ENCODE data around the gene PTPMT1.
A peak's percentile ranks its signal among the peaks of the same experiment; 100 is the strongest.

The PTPMT1 gene

GRCh38 chr11:47603295-47603694, 37.9 kb downstream of the PTPMT1 start:
- DNase-seq (ENCODE audit: insufficient read length, low spot score), result no peak
- TF ChIP-seq TAF1 (IDR thresholded peaks at IDR 0.05; ENCODE audit: low read depth, low read length), result no peak
- TF ChIP-seq POLR2A (IDR thresholded peaks at IDR 0.05; ENCODE audit: low read depth, low read length), result no peak
- TF ChIP-seq POLR2AphosphoS5 (IDR thresholded peaks at IDR 0.05; ENCODE audit: low read depth, low read length), result no peak
- TF ChIP-seq POU2F2 (IDR thresholded peaks at IDR 0.05; ENCODE audit: low read depth, low read length), result no peak
- no peak for TF ChIP-seq SPI1 (IDR thresholded peaks at IDR 0.05; ENCODE audit: low read depth, low read length)
- TF ChIP-seq PAX5 (IDR thresholded peaks at IDR 0.05; ENCODE audit: insufficient read depth, low read length, severe bottlenecking), result no peak
- FAIRE-seq, result no peak

- TF ChIP-seq POU2F2 (IDR thresholded peaks at IDR 0.05; ENCODE audit: low read depth, low read length) (no peak), SPI1 (IDR thresholded peaks at IDR 0.05; ENCODE audit: low read depth, low read length) (no peak), POLR2A (IDR thresholded peaks at IDR 0.05; ENCODE audit: low read depth, low read length) (no peak), POLR2AphosphoS5 (IDR thresholded peaks at IDR 0.05; ENCODE audit: low read depth, low read length) (no peak), TAF1 (IDR thresholded peaks at IDR 0.05; ENCODE audit: low read depth, low read length) (no peak), PAX5 (IDR thresholded peaks at IDR 0.05; ENCODE audit: insufficient read depth, low read length, severe bottlenecking) (no peak)
- no peak for DNase-seq (ENCODE audit: insufficient read length, low spot score)
- no peak for FAIRE-seq
Measured at GRCh38 chr11:47605921-47606320, 40.5 kb downstream of the PTPMT1 start.

GRCh38 chr11:47606731-47607130, 41.3 kb downstream of the PTPMT1 start:
- FAIRE-seq, result no peak
- TF ChIP-seq POLR2AphosphoS5 (IDR thresholded peaks at IDR 0.05; ENCODE audit: low read depth, low read length), result no peak
- TF ChIP-seq TAF1 (IDR thresholded peaks at IDR 0.05; ENCODE audit: low read depth, low read length), result no peak
- no peak for TF ChIP-seq SPI1 (IDR thresholded peaks at IDR 0.05; ENCODE audit: low read depth, low read length)
- TF ChIP-seq POLR2A (IDR thresholded peaks at IDR 0.05; ENCODE audit: low read depth, low read length), result no peak
- no peak for TF ChIP-seq PAX5 (IDR thresholded peaks at IDR 0.05; ENCODE audit: insufficient read depth, low read length, severe bottlenecking)
- no peak for DNase-seq (ENCODE audit: insufficient read length, low spot score)

GRCh38 chr11:47607380-47607779, 42.0 kb downstream of the PTPMT1 start:
- FAIRE-seq (no peak), DNase-seq (ENCODE audit: insufficient read length, low spot score) (no peak)
- no peak for TF ChIP-seq PAX5 (IDR thresholded peaks at IDR 0.05; ENCODE audit: insufficient read depth, low read length, severe bottlenecking)
- no peak for TF ChIP-seq SPI1 (IDR thresholded peaks at IDR 0.05; ENCODE audit: low read depth, low read length)
- no peak for TF ChIP-seq TAF1 (IDR thresholded peaks at IDR 0.05; ENCODE audit: low read depth, low read length)
- TF ChIP-seq POLR2AphosphoS5 (IDR thresholded peaks at IDR 0.05; ENCODE audit: low read depth, low read length), result no peak
- no peak for TF ChIP-seq POU2F2 (IDR thresholded peaks at IDR 0.05; ENCODE audit: low read depth, low read length)
- TF ChIP-seq POLR2A (IDR thresholded peaks at IDR 0.05; ENCODE audit: low read depth, low read length), result no peak

- TF ChIP-seq PAX5 (IDR thresholded peaks at IDR 0.05; ENCODE audit: insufficient read depth, low read length, severe bottlenecking), result no peak
- no peak for FAIRE-seq
- DNase-seq (ENCODE audit: insufficient read length, low spot score), result no peak
Measured at GRCh38 chr11:47609675-47610074, 44.3 kb downstream of the PTPMT1 start.

- peak; percentile 96 for TF ChIP-seq SPI1 (IDR thresholded peaks at IDR 0.05; ENCODE audit: low read depth, low read length)
- TF ChIP-seq POLR2AphosphoS5 (IDR thresholded peaks at IDR 0.05; ENCODE audit: low read depth, low read length), result no peak
- TF ChIP-seq POLR2A (IDR thresholded peaks at IDR 0.05; ENCODE audit: low read depth, low read length), result no peak
- FAIRE-seq, result peak; percentile 87
- no peak for DNase-seq (ENCODE audit: insufficient read length, low spot score)
Measured at GRCh38 chr11:47611348-47611794, 46.0 kb downstream of the PTPMT1 start.

GRCh38 chr11:47615249-47615648, 49.9 kb downstream of the PTPMT1 start:
- FAIRE-seq (no peak), DNase-seq (ENCODE audit: insufficient read length, low spot score) (no peak)
- no peak for TF ChIP-seq POLR2A (IDR thresholded peaks at IDR 0.05; ENCODE audit: low read depth, low read length)
- TF ChIP-seq POU2F2 (IDR thresholded peaks at IDR 0.05; ENCODE audit: low read depth, low read length), result no peak
- TF ChIP-seq SPI1 (IDR thresholded peaks at IDR 0.05; ENCODE audit: low read depth, low read length), result no peak
- TF ChIP-seq PAX5 (IDR thresholded peaks at IDR 0.05; ENCODE audit: insufficient read depth, low read length, severe bottlenecking), result no peak
- no peak for TF ChIP-seq POLR2AphosphoS5 (IDR thresholded peaks at IDR 0.05; ENCODE audit: low read depth, low read length)
- no peak for TF ChIP-seq TAF1 (IDR thresholded peaks at IDR 0.05; ENCODE audit: low read depth, low read length)

GRCh38 chr11:47616726-47617416, 51.5 kb downstream of the PTPMT1 start:
- no peak for DNase-seq (ENCODE audit: insufficient read length, low spot score)
- no peak for TF ChIP-seq POLR2A (IDR thresholded peaks at IDR 0.05; ENCODE audit: low read depth, low read length)
- no peak for TF ChIP-seq SPI1 (IDR thresholded peaks at IDR 0.05; ENCODE audit: low read depth, low read length)
- TF ChIP-seq POU2F2 (IDR thresholded peaks at IDR 0.05; ENCODE audit: low read depth, low read length), result no peak
- TF ChIP-seq PAX5 (IDR thresholded peaks at IDR 0.05; ENCODE audit: insufficient read depth, low read length, severe bottlenecking), result no peak
- no peak for TF ChIP-seq TAF1 (IDR thresholded peaks at IDR 0.05; ENCODE audit: low read depth, low read length)
- no peak for TF ChIP-seq POLR2AphosphoS5 (IDR thresholded peaks at IDR 0.05; ENCODE audit: low read depth, low read length)
- FAIRE-seq, result no peak

- DNase-seq (ENCODE audit: insufficient read length, low spot score) (no peak), FAIRE-seq (no peak)
- TF ChIP-seq POU2F2 (IDR thresholded peaks at IDR 0.05; ENCODE audit: low read depth, low read length) (no peak), SPI1 (IDR thresholded peaks at IDR 0.05; ENCODE audit: low read depth, low read length) (no peak), PAX5 (IDR thresholded peaks at IDR 0.05; ENCODE audit: insufficient read depth, low read length, severe bottlenecking) (no peak), POLR2AphosphoS5 (IDR thresholded peaks at IDR 0.05; ENCODE audit: low read depth, low read length) (no peak), POLR2A (IDR thresholded peaks at IDR 0.05; ENCODE audit: low read depth, low read length) (no peak), TAF1 (IDR thresholded peaks at IDR 0.05; ENCODE audit: low read depth, low read length) (no peak)
Measured at GRCh38 chr11:47617417-47617809, 52.0 kb downstream of the PTPMT1 start.

- FAIRE-seq (no peak), DNase-seq (ENCODE audit: insufficient read length, low spot score) (no peak)
- TF ChIP-seq POLR2AphosphoS5 (IDR thresholded peaks at IDR 0.05; ENCODE audit: low read depth, low read length) (no peak), POU2F2 (IDR thresholded peaks at IDR 0.05; ENCODE audit: low read depth, low read length) (no peak), TAF1 (IDR thresholded peaks at IDR 0.05; ENCODE audit: low read depth, low read length) (no peak), POLR2A (IDR thresholded peaks at IDR 0.05; ENCODE audit: low read depth, low read length) (no peak), PAX5 (IDR thresholded peaks at IDR 0.05; ENCODE audit: insufficient read depth, low read length, severe bottlenecking) (no peak)
Measured at GRCh38 chr11:47620836-47621378, 55.5 kb downstream of the PTPMT1 start.

Measured in GM12891 (cell line).